NT2/D1 (cell line): ENCODE results near the gene LTBP1.

Experiments
- SUZ12 ChIP-seq: IDR thresholded peaks from 2 replicates; pipeline ENCODE4 v1.6.1; 2011; ENCODE audit not compliant: insufficient read length, insufficient read depth; ENCODE audit errors: extremely low read depth
- ZNF274 ChIP-seq: IDR thresholded peaks from 2 replicates; pipeline ENCODE4 v1.6.1; 2011; ENCODE audit warnings: mild to moderate bottlenecking, low read depth, low read length

DNA sequence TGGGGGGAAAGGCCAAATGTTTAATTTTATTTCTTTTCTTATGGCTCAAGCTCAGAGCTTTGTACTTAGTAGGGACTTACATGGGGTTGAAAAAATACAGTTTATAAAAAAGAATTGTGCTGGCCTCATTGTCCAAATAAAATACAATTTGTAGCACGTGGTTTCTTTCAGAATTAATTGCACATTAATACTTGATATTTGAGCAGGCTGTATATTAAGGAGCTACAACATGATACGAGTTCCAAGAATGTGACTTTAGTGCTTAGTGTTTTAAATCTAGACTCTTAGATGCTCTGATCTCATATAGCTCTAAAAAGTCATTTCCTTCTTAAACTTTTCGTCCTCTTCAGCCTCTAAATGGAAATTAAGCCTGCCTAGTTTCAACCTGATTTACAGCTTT is 483.3 kb downstream of the LTBP1 start:
- TF ChIP-seq ZNF274 (no peak), SUZ12 (no peak)
